Transverse colon (tissue), 4 donors: ENCODE data around the gene EDN3. TPM values are rescaled to one million over a fixed set of nuclear protein-coding genes. Genes with fewer than 3 reads are reported as not detected.
"Not testable (repeated sequence)": the region's sequence is repeated elsewhere in the genome, so short reads cannot be mapped to it uniquely, and the experiment has no call there.

ENCODE experiments used
- DNase-seq: peaks from one replicate; pipeline ENCODE4 v3.0.0-alpha.2; 2019
- H3K27ac ChIP-seq, 4 donors: fragments of 200-600 bp; sonication (generic); 2 replicates each; pipeline ENCODE4 v1.5.1; 2016 to 2018; ENCODE audit warnings: inconsistent platforms in 4 of 4
- H3K27me3 ChIP-seq: fragments of 200-600 bp; sonication (generic); 2 replicates; pipeline ENCODE4 v1.5.1; 2017; ENCODE audit warnings: inconsistent platforms
- H3K36me3 ChIP-seq, 4 donors: fragments of 200-600 bp; sonication (generic); 2 replicates each; pipeline ENCODE4 v1.5.1; 2017 to 2019; ENCODE audit warnings: inconsistent platforms in 4 of 4
- H3K4me1 ChIP-seq, 4 donors: fragments of 200-600 bp; sonication (generic); 2 replicates each; pipeline ENCODE4 v1.5.1; 2017 to 2020; ENCODE audit warnings: inconsistent platforms in 4 of 4
- H3K4me3 ChIP-seq, 4 donors: fragments of 200-600 bp; sonication (generic); 1 replicate in 1 of 4; 2 replicates in 3 of 4; pipeline versions ENCODE4 v1.5.1 to v1.6.1; 2017 to 2019; ENCODE audit warnings: inconsistent platforms in 4 of 4
- H3K9me3 ChIP-seq, 2 donors: fragments of 200-600 bp; sonication (generic); 2 replicates each; pipeline ENCODE4 v1.5.1; 2017 to 2019; ENCODE audit warnings: inconsistent platforms in 2 of 2
- CTCF ChIP-seq, 5 experiments: fragments of 200-600 bp in 3 of 5; fragments of 450-650 bp in 2 of 5; sonication (generic) in 3 of 5; IDR thresholded peaks; 1 replicate in 2 of 5; 2 replicates in 3 of 5; pipeline ENCODE4 v1.5.1; 2016 to 2017; ENCODE audit warnings: antibody characterized with exemption in 5 of 5, inconsistent platforms in 3 of 5, mild to moderate bottlenecking in 2 of 5, moderate library complexity in 1 of 5
- EP300 ChIP-seq: sonication (generic); formaldehyde crosslinking; IDR thresholded peaks from one replicate; pipeline ENCODE4 v1.6.1; 2017; ENCODE audit warnings: antibody characterized with exemption, low read depth
- POLR2A ChIP-seq: fragments of 450-650 bp; IDR thresholded peaks from one replicate; pipeline ENCODE4 v1.6.1; 2016; ENCODE audit warnings: antibody characterized with exemption, mild to moderate bottlenecking, moderate library complexity
- POLR2AphosphoS5 ChIP-seq, 3 donors: sonication (generic); formaldehyde crosslinking; IDR thresholded peaks; one replicate each; pipeline ENCODE4 v1.6.1; 2016; ENCODE audit warnings: antibody characterized with exemption in 3 of 3
- WGBS, 2 donors: methylation state at CpG; one replicate each; pipeline ENCODE4 v1.1.5; 2018; ENCODE audit warnings: low coverage in 1 of 2; 5-methylcytosine and 5-hydroxymethylcytosine counted together
- in situ Hi-C, 4 donors: fragments of 200-750 bp; cut with MboI; loops; one replicate each; pipeline versions ENCODE4 v1.15.0 to v1.15.1; 2017; ENCODE audit warnings: low sequenced_read_pairs in 3 of 4, low pct_ligation_motif_present in 1 of 4, low pct_unique_long_range_greater_than_20kb in 1 of 4
- intact Hi-C: fragments of 100-400 bp; cut with DNase I; formaldehyde crosslinking; loops from one replicate; pipeline ENCODE4 v1.15.1; 2023; ENCODE audit warnings: low total_unique reads
- total RNA-seq, 4 donors: library from RNA; depleted of rRNA; stranded (reverse); fragments of >200 nt; gene quantifications; one replicate each; pipeline ENCODE4 v1.1.0, GENCODE V29; 2016

Gene EDN3
- total RNA-seq, 4 donors from 2014 or later, result 13.1 to 127 (median 76.8) TPM

- DNase-seq, result no peak
- H3K4me3 ChIP-seq, result no peak overlapping the region
- peaks cover 4% of the 10 kb centered on the region for H3K27me3 ChIP-seq
- intact Hi-C loops (no loop called here), in situ Hi-C loops (no loop called here)
- H3K4me1 ChIP-seq, result no peaks in the 10 kb centered on the region
- H3K9me3 ChIP-seq, result no peaks in the 10 kb centered on the region
- TF ChIP-seq EP300 (no peak), POLR2AphosphoS5 (IDR thresholded peaks at IDR 0.05) (no peak)
- 75 to 83% methylated on average over 2 of the region's 2 CpGs for WGBS, 2 donors
- no peaks in the 10 kb centered on the region for H3K36me3 ChIP-seq
- no peak overlapping the region for H3K27ac ChIP-seq
Measured at GRCh38 chr20:59355242-59355641, 54.8 kb downstream of the EDN3 start.

- intact Hi-C loops, result no loop called here
- Histone ChIP-seq H3K4me3 (no peak overlapping the region), H3K9me3 (no peaks in the 10 kb centered on the region), H3K36me3 (no peaks in the 10 kb centered on the region), H3K27me3 (peaks cover 11% of the 10 kb centered on the region), H3K27ac (no peak overlapping the region), H3K4me1 (no peaks in the 10 kb centered on the region)
- WGBS, 2 donors, result 83% methylated on average over 1 to 2 of the region's 4 CpGs
- DNase-seq, result no peak
- in situ Hi-C loops, result no loop called here
- TF ChIP-seq POLR2AphosphoS5 (IDR thresholded peaks at IDR 0.05) (no peak), POLR2A (no peak), CTCF (IDR thresholded peaks at IDR 0.05) (no peak), EP300 (no peak)
Measured at GRCh38 chr20:59356662-59357165, 56.3 kb downstream of the EDN3 start.

- H3K36me3 ChIP-seq, H3K4me3 ChIP-seq, DNase-seq, intact Hi-C loops, H3K27ac ChIP-seq, H3K9me3 ChIP-seq, H3K4me1 ChIP-seq, in situ Hi-C loops: not testable (repeated sequence)
- 100% methylated on average over 1 of the region's 9 CpGs; no CpG with 5 or more reads in 1 of the 2 donors for WGBS, 2 donors
- peaks cover 11% of the 10 kb centered on the region for H3K27me3 ChIP-seq
Measured at GRCh38 chr20:59358793-59359192, 58.4 kb downstream of the EDN3 start.

- 71 to 80% methylated on average over 9 to 15 of the region's 15 CpGs for whole genome bisulfite sequencing, 2 donors
- in situ Hi-C loops, result no loop called here
Measured at GRCh38 chr20:59359906-59360725, 59.7 kb downstream of the EDN3 start.

More at GRCh38 chr20:59359906-59360725, 59.7 kb downstream of the EDN3 start:
- no peaks in the 10 kb centered on the region for H3K4me1 ChIP-seq
- TF ChIP-seq POLR2AphosphoS5 (IDR thresholded peaks at IDR 0.05) (no peak), CTCF (IDR thresholded peaks at IDR 0.05) (no peak), EP300 (no peak), POLR2A (no peak)
- no peaks in the 10 kb centered on the region for H3K36me3 ChIP-seq
- H3K27me3 ChIP-seq, result peaks cover 11% of the 10 kb centered on the region
- no peak overlapping the region for H3K27ac ChIP-seq
- no peaks in the 10 kb centered on the region for H3K9me3 ChIP-seq
- no peak for DNase-seq
- H3K4me3 ChIP-seq, result no peak overlapping the region
- intact Hi-C loops, result no loop called here
